Keratinocyte (primary cell): ENCODE measurements around the gene ERBIN. TPM values are rescaled to one million over a fixed set of nuclear protein-coding genes. Genes with fewer than 3 reads are reported as not detected.

Experiments
- DNase-seq: peaks from one replicate; pipeline ENCODE4 v3.0.0-alpha.2; 2011; ENCODE audit warnings: low read depth, missing footprints, low spot score
- FAIRE-seq: peaks from 2 replicates; lab custom pipeline; 2011; peaks lifted over from hg19 to GRCh38; lab: Jason Lieb, UNC
- H2AFZ ChIP-seq: 2 replicates; pipeline ENCODE4 v1.6.0; 2012; ENCODE audit warnings: low read length, control low read depth, inconsistent platforms; ENCODE audit not compliant: control insufficient read depth
- H3K27ac ChIP-seq: 2 replicates; pipeline ENCODE4 v1.5.1; 2011; ENCODE audit warnings: low read length; ENCODE audit not compliant: control insufficient read depth, insufficient read depth
- H3K27me3 ChIP-seq: 3 replicates; pipeline ENCODE4 v1.6.0; 2011; ENCODE audit warnings: low read length; ENCODE audit not compliant: control insufficient read depth, insufficient read depth; ENCODE audit errors: extremely low read depth
- H3K36me3 ChIP-seq, 2 experiments: 2 replicates in 1 of 2; 3 replicates in 1 of 2; pipeline ENCODE4 v1.5.1; 2011; ENCODE audit warnings: low read length in 2 of 2, mild to moderate bottlenecking in 1 of 2; ENCODE audit not compliant: control insufficient read depth in 2 of 2, insufficient read depth in 2 of 2; ENCODE audit errors: extremely low read depth in 1 of 2
- H3K4me1 ChIP-seq: 3 replicates; pipeline ENCODE4 v1.5.1; 2011; ENCODE audit warnings: low read length; ENCODE audit not compliant: control insufficient read depth, insufficient read depth; ENCODE audit errors: extremely low read depth
- H3K4me2 ChIP-seq: 3 replicates; pipeline ENCODE4 v1.6.0; 2011; ENCODE audit warnings: low read depth, low read length; ENCODE audit not compliant: control insufficient read depth, insufficient read depth; ENCODE audit errors: extremely low read depth
- H3K4me3 ChIP-seq, 3 experiments: fragments of 200-600 bp in 1 of 3; sonication (generic) in 1 of 3; 2 replicates in 2 of 3; 3 replicates in 1 of 3; pipeline ENCODE4 v1.5.1; 2011 to 2016; ENCODE audit warnings: low read length in 3 of 3, mild to moderate bottlenecking in 3 of 3, control low read depth in 2 of 3, inconsistent platforms in 1 of 3, low read depth in 1 of 3, mixed read lengths in 1 of 3, mixed run types in 1 of 3, moderate library complexity in 1 of 3; ENCODE audit not compliant: control insufficient read depth in 2 of 3, insufficient read depth in 2 of 3; ENCODE audit errors: extremely low read depth in 1 of 3
- H3K79me2 ChIP-seq: 2 replicates; pipeline ENCODE4 v1.6.0; 2012; ENCODE audit warnings: low read length; ENCODE audit not compliant: control insufficient read depth, insufficient read depth
- H3K9ac ChIP-seq: 3 replicates; pipeline ENCODE4 v1.6.0; 2011; ENCODE audit warnings: low read length; ENCODE audit not compliant: control insufficient read depth, insufficient read depth; ENCODE audit errors: extremely low read depth
- H3K9me1 ChIP-seq: 3 replicates; pipeline ENCODE4 v1.6.0; 2011; ENCODE audit warnings: low read length; ENCODE audit not compliant: control insufficient read depth, insufficient read depth; ENCODE audit errors: extremely low read depth
- H3K9me3 ChIP-seq: 2 replicates; pipeline ENCODE4 v1.5.1; 2012; ENCODE audit warnings: low read depth, low read length; ENCODE audit not compliant: control insufficient read depth
- H4K20me1 ChIP-seq: 3 replicates; pipeline ENCODE4 v1.6.0; 2011; ENCODE audit warnings: low read length; ENCODE audit not compliant: control insufficient read depth, insufficient read depth; ENCODE audit errors: extremely low read depth
- EZH2 ChIP-seq: IDR thresholded peaks from one replicate; pipeline ENCODE4 v1.6.1; 2012; ENCODE audit warnings: inconsistent platforms, mild to moderate bottlenecking, low read length, moderate library complexity
- dilution Hi-C: fragments of 300-500 bp; cut with MboI; formaldehyde crosslinking; loops from one replicate; pipeline ENCODE4 v1.7.0; 2020; ENCODE audit warnings: low sequenced_read_pairs; ENCODE audit not compliant: extremely low pct_ligation_motif_present
- polyA plus RNA-seq, 5 experiments: library from polyadenylated mRNA; depleted of rRNA in 3 of 5; stranded (reverse) in 3 of 5; stranded (forward) in 1 of 5; unstranded in 1 of 5; fragments of >200 nt; gene quantifications; 1 replicate in 1 of 5; 2 replicates in 3 of 5; 3 replicates in 1 of 5; pipeline versions ENCODE4 v1.2.1 to v1.2.3, GENCODE V29; 2011 to 2012; ENCODE audit warnings: missing spikeins in 2 of 5, low read depth in 1 of 5, low replicate concordance in 1 of 5
- TF ChIP-seq, protein P1 (sequence below), 3 experiments: IDR thresholded peaks in 1 of 3; conservative IDR thresholded peaks in 1 of 3; optimal IDR thresholded peaks in 1 of 3; 2 replicates in 2 of 3; 3 replicates in 1 of 3; pipeline versions ENCODE3 to v1.5.1; 2011; ENCODE audit warnings: low read length in 3 of 3, mild to moderate bottlenecking in 3 of 3, moderate library complexity in 2 of 3, control low read depth in 1 of 3, inconsistent platforms in 1 of 3; ENCODE audit not compliant: insufficient read depth in 2 of 3; ENCODE audit errors: extremely low read depth in 1 of 3

ERBIN gene
- polyA plus RNA-seq, 1 donor (not counting 4 experiments of a cell fraction or from before 2014, with no cell fraction given) = 30.6 TPM

DNA sequence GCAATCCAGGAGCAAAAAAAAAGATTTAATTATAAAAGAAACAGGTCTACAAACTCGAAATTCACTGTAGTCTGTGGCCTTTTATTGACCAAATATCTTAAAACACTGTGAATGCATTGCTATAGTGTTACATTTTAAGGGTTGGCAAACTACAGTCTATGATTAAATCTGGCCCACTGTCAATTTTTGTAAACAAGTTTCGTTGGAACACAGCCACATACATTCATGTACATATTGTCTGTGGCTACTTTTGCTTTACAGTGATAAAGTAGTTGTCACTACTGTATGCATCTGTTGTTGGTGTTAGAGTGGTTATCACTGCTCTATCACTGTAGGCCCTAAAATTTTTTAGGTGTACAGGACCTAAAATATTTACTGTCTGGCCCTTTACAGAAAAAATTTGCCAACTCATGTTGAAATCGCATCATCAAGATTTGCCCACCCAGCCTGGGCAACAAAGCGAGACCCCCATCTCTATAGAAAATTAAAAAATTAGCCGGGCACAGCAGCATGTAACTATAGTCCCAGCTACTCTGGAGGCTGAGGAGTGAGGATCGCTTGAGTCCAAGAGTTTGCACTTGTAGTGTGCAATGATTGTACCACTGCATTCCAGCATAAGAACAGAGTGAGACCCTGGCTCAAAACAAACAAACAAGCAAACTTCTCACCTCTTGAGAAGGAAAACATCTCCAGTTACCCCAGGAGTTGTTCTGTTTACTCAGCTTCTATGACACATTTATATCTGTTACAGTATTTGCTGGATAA is 89.0 kb downstream of the ERBIN start:
- FAIRE-seq = no peak

DNA sequence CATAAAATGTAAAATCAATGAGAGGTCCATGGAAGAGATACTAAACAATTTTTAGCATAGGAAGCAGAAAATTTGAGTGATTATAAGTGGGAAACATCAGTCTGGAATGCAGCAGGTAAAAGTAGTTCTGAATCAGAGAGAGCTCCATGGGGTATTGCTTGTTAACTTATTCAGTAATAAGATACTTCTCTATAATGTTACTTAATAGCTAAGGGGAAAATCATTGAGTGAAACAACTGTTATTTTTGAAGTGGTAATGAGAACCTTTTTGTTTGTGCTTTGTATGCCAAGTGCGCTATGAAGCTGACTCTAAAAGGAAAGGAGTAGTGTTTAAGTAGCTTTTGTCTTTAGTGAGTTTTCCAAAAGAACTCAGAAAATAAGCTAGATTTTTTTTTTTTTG is 95.2 kb downstream of the ERBIN start:
- no peaks in the 10 kb centered on the region for H3K9me1 ChIP-seq
- H3K4me2 ChIP-seq = no peak overlapping the region
- peaks cover 0 to 4% of the 10 kb centered on the region in 2 experiments for H3K36me3 ChIP-seq
- no peak overlapping the region for H2AFZ ChIP-seq
- no peaks in the 10 kb centered on the region for H3K4me1 ChIP-seq
- peaks cover 4% of the 10 kb centered on the region for H3K79me2 ChIP-seq
- DNase-seq = no peak
- H3K27ac ChIP-seq = no peak overlapping the region
- H3K9me3 ChIP-seq = no peaks in the 10 kb centered on the region
- H3K27me3 ChIP-seq = no peaks in the 10 kb centered on the region
- H3K4me3 ChIP-seq = no peak overlapping the region
- dilution Hi-C loops = no loop called here
- FAIRE-seq = no peak
- no peak overlapping the region for H3K9ac ChIP-seq
- TF ChIP-seq, protein P1, sequence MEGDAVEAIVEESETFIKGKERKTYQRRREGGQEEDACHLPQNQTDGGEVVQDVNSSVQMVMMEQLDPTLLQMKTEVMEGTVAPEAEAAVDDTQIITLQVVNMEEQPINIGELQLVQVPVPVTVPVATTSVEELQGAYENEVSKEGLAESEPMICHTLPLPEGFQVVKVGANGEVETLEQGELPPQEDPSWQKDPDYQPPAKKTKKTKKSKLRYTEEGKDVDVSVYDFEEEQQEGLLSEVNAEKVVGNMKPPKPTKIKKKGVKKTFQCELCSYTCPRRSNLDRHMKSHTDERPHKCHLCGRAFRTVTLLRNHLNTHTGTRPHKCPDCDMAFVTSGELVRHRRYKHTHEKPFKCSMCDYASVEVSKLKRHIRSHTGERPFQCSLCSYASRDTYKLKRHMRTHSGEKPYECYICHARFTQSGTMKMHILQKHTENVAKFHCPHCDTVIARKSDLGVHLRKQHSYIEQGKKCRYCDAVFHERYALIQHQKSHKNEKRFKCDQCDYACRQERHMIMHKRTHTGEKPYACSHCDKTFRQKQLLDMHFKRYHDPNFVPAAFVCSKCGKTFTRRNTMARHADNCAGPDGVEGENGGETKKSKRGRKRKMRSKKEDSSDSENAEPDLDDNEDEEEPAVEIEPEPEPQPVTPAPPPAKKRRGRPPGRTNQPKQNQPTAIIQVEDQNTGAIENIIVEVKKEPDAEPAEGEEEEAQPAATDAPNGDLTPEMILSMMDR (optimal IDR thresholded peaks at IDR 0.05 in 1 of 3, IDR thresholded peaks at IDR 0.05 in 1 of 3, conservative IDR thresholded peaks at IDR 0.05 in 1 of 3; ENCODE audit: extremely low read depth in 1 of 3, insufficient read depth in 2 of 3, low read length in 3 of 3) = no peak
- TF ChIP-seq EZH2 = no peak
- H4K20me1 ChIP-seq = no peaks in the 10 kb centered on the region

More for the DNA sequence above, 89.0 kb downstream of the ERBIN start:
- DNase-seq = no peak
- Histone ChIP-seq H4K20me1 (no peaks in the 10 kb centered on the region), H3K79me2 (peaks cover 4% of the 10 kb centered on the region), H3K36me3 (peaks cover 0 to 6% of the 10 kb centered on the region in 2 experiments), H3K9me1 (no peaks in the 10 kb centered on the region), H3K9me3 (no peaks in the 10 kb centered on the region), H3K27ac (no peak overlapping the region), H2AFZ (no peak overlapping the region), H3K9ac (no peak overlapping the region), H3K4me2 (no peak overlapping the region), H3K4me3 (no peak overlapping the region), H3K4me1 (peaks cover 1% of the 10 kb centered on the region), H3K27me3 (no peaks in the 10 kb centered on the region)
- TF ChIP-seq EZH2 = no peak
- TF ChIP-seq, protein P1 (optimal IDR thresholded peaks at IDR 0.05 in 1 of 3, IDR thresholded peaks at IDR 0.05 in 1 of 3, conservative IDR thresholded peaks at IDR 0.05 in 1 of 3; ENCODE audit: extremely low read depth in 1 of 3, insufficient read depth in 2 of 3, low read length in 3 of 3) = no peak
- dilution Hi-C loops = no loop called here
